Measurements from ENCODE around the gene SLCO3A1. TPM values are rescaled to one million over a fixed set of nuclear protein-coding genes. Genes with fewer than 3 reads are reported as not detected.
A peak's percentile ranks its signal among the peaks of the same experiment; 100 is the strongest.

The SLCO3A1 gene
- total RNA-seq, 1 donor from 2014 or later, result 6.3 TPM

DNA sequence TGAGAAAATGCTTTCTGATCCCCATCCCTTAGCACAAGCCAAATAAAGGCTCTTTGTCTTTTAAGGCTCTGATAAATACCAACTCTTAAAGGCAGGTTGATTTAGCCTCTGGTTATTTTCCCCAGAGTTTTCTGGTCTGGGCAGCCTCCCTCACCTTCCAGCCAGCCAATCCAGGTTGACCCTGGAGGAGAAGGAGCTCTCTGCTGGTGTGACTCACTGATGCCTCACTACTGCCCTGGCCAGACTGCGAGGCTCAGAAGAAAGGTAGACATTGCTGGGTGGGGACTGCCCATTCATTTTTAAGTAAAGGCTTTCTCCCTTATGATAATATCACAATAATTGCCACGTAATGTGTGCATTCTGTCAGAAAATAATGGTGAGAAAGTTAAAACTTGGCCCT, 37.1 kb downstream of the SLCO3A1 start:
- DNase-seq (ENCODE audit: low read depth, low spot score), result no peak

DNA sequence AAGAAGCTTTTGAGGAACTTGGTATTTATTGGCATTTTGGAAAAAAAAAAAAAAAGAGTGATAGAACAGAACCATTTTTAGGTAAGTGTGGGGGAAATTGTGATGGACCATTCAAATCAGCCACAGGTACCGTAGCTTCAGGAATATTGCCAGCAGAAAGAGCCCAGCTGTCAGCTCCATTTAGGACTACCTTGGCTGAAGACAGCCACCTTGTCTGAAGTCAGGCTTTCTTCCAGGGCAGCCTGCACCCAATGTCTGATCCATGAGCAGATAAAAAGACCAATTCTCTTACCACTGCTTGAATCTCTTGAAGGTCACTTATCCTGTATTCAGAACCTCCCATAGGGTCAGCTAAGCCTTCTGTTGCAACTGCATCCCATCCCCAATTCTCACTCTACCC, 37.6 kb downstream of the SLCO3A1 start:
- Mint-ChIP-seq H3K9me3 (peaks cover 5% of the 10 kb centered on the region), H3K4me1 (peaks cover 26% of the 10 kb centered on the region), H3K36me3 (ENCODE audit: low read depth) (no peaks in the 10 kb centered on the region), H3K4me3 (no peak overlapping the region), H3K27ac (ENCODE audit: unreplicated experiment) (no peak overlapping the region), H3K27me3 (ENCODE audit: low read depth) (no peaks in the 10 kb centered on the region)
- no peak for DNase-seq (ENCODE audit: low read depth, low spot score)
- TF ChIP-seq, protein P1, sequence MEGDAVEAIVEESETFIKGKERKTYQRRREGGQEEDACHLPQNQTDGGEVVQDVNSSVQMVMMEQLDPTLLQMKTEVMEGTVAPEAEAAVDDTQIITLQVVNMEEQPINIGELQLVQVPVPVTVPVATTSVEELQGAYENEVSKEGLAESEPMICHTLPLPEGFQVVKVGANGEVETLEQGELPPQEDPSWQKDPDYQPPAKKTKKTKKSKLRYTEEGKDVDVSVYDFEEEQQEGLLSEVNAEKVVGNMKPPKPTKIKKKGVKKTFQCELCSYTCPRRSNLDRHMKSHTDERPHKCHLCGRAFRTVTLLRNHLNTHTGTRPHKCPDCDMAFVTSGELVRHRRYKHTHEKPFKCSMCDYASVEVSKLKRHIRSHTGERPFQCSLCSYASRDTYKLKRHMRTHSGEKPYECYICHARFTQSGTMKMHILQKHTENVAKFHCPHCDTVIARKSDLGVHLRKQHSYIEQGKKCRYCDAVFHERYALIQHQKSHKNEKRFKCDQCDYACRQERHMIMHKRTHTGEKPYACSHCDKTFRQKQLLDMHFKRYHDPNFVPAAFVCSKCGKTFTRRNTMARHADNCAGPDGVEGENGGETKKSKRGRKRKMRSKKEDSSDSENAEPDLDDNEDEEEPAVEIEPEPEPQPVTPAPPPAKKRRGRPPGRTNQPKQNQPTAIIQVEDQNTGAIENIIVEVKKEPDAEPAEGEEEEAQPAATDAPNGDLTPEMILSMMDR (conservative IDR thresholded peaks at IDR 0.05), result no peak

More for the DNA sequence above, 37.1 kb downstream of the SLCO3A1 start:
- Mint-ChIP-seq H3K4me1 (peaks cover 26% of the 10 kb centered on the region), H3K4me3 (no peak overlapping the region), H3K27ac (ENCODE audit: unreplicated experiment) (no peak overlapping the region), H3K9me3 (peaks cover 5% of the 10 kb centered on the region), H3K36me3 (ENCODE audit: low read depth) (no peaks in the 10 kb centered on the region), H3K27me3 (ENCODE audit: low read depth) (no peaks in the 10 kb centered on the region)
- TF ChIP-seq, protein P1 (conservative IDR thresholded peaks at IDR 0.05), result no peak

- Mint-ChIP-seq H3K4me3 (no peak overlapping the region), H3K36me3 (ENCODE audit: low read depth) (no peaks in the 10 kb centered on the region)
Measured at GRCh38 chr15:91891788-91892345, 38.4 kb downstream of the SLCO3A1 start.

DNA sequence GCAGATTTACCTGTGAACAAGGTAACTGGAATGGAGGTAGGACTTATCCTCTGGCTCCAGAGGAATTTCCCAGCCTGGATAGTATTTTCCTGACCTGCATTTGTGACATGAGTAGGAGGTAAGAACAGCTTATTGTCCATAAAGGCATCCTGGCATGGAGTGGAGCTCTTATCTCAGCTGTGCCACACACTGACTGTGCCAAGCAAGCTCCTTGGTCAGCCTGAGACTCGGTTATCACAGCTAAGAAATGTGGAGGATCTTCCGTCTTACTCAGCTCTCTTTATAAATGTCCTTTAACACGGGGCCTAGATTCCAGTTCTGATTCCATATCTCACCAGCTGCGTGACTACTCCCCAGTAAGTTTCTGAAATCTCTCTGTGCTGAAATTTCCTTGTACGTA, 38.9 kb downstream of the SLCO3A1 start:
- no peak for DNase-seq (ENCODE audit: low read depth, low spot score)
- TF ChIP-seq, protein P1 (conservative IDR thresholded peaks at IDR 0.05), result no peak
- Mint-ChIP-seq H3K27ac (ENCODE audit: unreplicated experiment) (no peak overlapping the region), H3K27me3 (ENCODE audit: low read depth) (no peaks in the 10 kb centered on the region), H3K36me3 (ENCODE audit: low read depth) (no peaks in the 10 kb centered on the region), H3K9me3 (peaks cover 5% of the 10 kb centered on the region), H3K4me3 (no peak overlapping the region), H3K4me1 (peaks cover 13% of the 10 kb centered on the region)

More at GRCh38 chr15:91891788-91892345, 38.4 kb downstream of the SLCO3A1 start:
- peaks cover 5% of the 10 kb centered on the region for H3K9me3 Mint-ChIP-seq
- H3K27me3 Mint-ChIP-seq (ENCODE audit: low read depth), result no peaks in the 10 kb centered on the region
- H3K27ac Mint-ChIP-seq (ENCODE audit: unreplicated experiment), result no peak overlapping the region
- H3K4me1 Mint-ChIP-seq, result peaks cover 18% of the 10 kb centered on the region
- no peak for DNase-seq (ENCODE audit: low read depth, low spot score)
- TF ChIP-seq, protein P1 (conservative IDR thresholded peaks at IDR 0.05), result no peak

- peak overlapping the region; percentile 65 for H3K27ac Mint-ChIP-seq (ENCODE audit: unreplicated experiment)
- H3K9me3 Mint-ChIP-seq, result peaks cover 5% of the 10 kb centered on the region
- TF ChIP-seq, protein P1 (conservative IDR thresholded peaks at IDR 0.05), result no peak
- H3K4me3 Mint-ChIP-seq, result no peak overlapping the region
- no peak for DNase-seq (ENCODE audit: low read depth, low spot score)
- H3K36me3 Mint-ChIP-seq (ENCODE audit: low read depth), result no peaks in the 10 kb centered on the region
- H3K27me3 Mint-ChIP-seq (ENCODE audit: low read depth), result no peaks in the 10 kb centered on the region
- H3K4me1 Mint-ChIP-seq, result peaks cover 4% of the 10 kb centered on the region
Measured at GRCh38 chr15:91894606-91895005, 41.1 kb downstream of the SLCO3A1 start.
